Epidermal melanocyte (primary cell): ENCODE measurements around the gene MUS81.

Source experiments
- DNase-seq: peaks from one replicate; pipeline ENCODE4 v3.0.0; 2011; ENCODE audit warnings: low spot score; ENCODE audit not compliant: insufficient read length

The MUS81 gene

GRCh38 chr11:65915101-65915820 is 55.0 kb downstream of the MUS81 start:
- no peak for DNase-seq

DNA sequence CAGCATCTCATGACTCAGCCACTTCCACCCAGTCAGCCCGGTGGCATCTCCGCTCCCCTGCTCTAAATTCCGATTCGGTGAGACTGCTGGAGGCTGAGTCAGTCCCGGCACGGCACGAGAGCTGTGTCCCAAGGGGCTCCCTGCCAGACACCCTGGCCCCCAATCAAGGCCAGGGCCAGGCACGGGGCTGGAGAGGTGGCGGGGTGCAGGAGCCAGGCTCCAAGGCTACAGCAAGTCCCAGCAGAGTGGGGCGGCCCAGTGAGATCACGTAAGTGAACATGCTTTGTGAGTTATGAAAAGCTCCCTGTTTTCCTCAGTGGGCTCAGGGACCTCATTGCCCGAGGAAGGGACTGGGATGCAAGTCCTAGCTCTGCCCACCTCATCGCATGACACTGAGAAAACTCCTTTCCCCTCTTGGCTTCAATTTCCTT is 55.6 kb downstream of the MUS81 start:
- DNase-seq: peak; percentile 85
